Smooth muscle cell (in vitro differentiated cells): ENCODE results near the gene INVS. TPM values are rescaled to one million over a fixed set of nuclear protein-coding genes. Genes with fewer than 3 reads are reported as not detected.
"Not testable (repeated sequence)": the region's sequence is repeated elsewhere in the genome, so short reads cannot be mapped to it uniquely, and the experiment has no call there.

ENCODE experiments used
- DNase-seq: peaks from one replicate; lab custom pipeline; 2025; ENCODE audit not compliant: unreplicated experiment; lab: John Stamatoyannopoulos, UW
- H2AFZ ChIP-seq: fragments of 200-600 bp; sonication (generic); 2 replicates; pipeline ENCODE4 v1.6.0; 2016; ENCODE audit warnings: antibody characterized with exemption, low read depth, mild to moderate bottlenecking
- H3F3A ChIP-seq: fragments of 200-600 bp; sonication (generic); 2 replicates; pipeline ENCODE4 v1.6.0; 2017; ENCODE audit warnings: antibody characterized with exemption, low read depth
- H3K27ac ChIP-seq: fragments of 200-600 bp; sonication (generic); 2 replicates; pipeline ENCODE4 v1.5.1; 2016; ENCODE audit warnings: low read depth, mild to moderate bottlenecking
- H3K27me3 ChIP-seq: fragments of 200-600 bp; sonication (generic); 2 replicates; pipeline ENCODE4 v1.6.1; 2016; ENCODE audit warnings: low read depth, mild to moderate bottlenecking
- H3K36me3 ChIP-seq: fragments of 200-600 bp; sonication (generic); 2 replicates; pipeline ENCODE4 v1.5.1; 2016; ENCODE audit warnings: low read depth
- H3K4me1 ChIP-seq: fragments of 200-600 bp; sonication (generic); 2 replicates; pipeline ENCODE4 v1.5.1; 2016; ENCODE audit warnings: low read depth
- H3K4me2 ChIP-seq: fragments of 200-600 bp; sonication (generic); 2 replicates; pipeline ENCODE4 v1.6.0; 2016; ENCODE audit warnings: mild to moderate bottlenecking
- H3K4me3 ChIP-seq: fragments of 200-600 bp; sonication (generic); 2 replicates; pipeline ENCODE4 v1.5.1; 2016; ENCODE audit warnings: mild to moderate bottlenecking
- H3K79me2 ChIP-seq: fragments of 200-600 bp; sonication (generic); 2 replicates; pipeline ENCODE4 v1.6.0; 2016; ENCODE audit warnings: low read depth, mild to moderate bottlenecking
- H3K9ac ChIP-seq: fragments of 200-600 bp; sonication (generic); 2 replicates; pipeline ENCODE4 v1.6.0; 2016; ENCODE audit warnings: low read depth
- H3K9me3 ChIP-seq: fragments of 200-600 bp; sonication (generic); replicated peaks from 2 replicates; pipeline ENCODE4 v1.5.1; 2016; ENCODE audit warnings: low read depth
- H4K20me1 ChIP-seq: fragments of 200-600 bp; sonication (generic); 2 replicates; pipeline ENCODE4 v1.6.0; 2016; ENCODE audit warnings: low read depth
- WGBS: methylation state at CpG from one replicate; pipeline ENCODE4 v1.1.7; 2016; ENCODE audit warnings: low lambda C conversion rate; 5-methylcytosine and 5-hydroxymethylcytosine counted together
- polyA plus RNA-seq: library from polyadenylated mRNA; unstranded; fragments of >200 nt; fragmentation: Nextera tagmentation; extraction: Ambion mirVana; gene quantifications from 2 replicates; pipeline ENCODE4 v1.2.1, GENCODE V29; 2016
- total RNA-seq: library from RNA; depleted of rRNA; stranded (reverse); fragments of >200 nt; gene quantifications from 2 replicates; pipeline ENCODE4 v1.2.3, GENCODE V29; 2014
- TF ChIP-seq, protein P1 (sequence below): fragments of 200-600 bp; sonication (generic); IDR thresholded peaks from 2 replicates; pipeline ENCODE4 v1.5.1; 2017; ENCODE audit warnings: borderline replicate concordance, mild to moderate bottlenecking, antibody characterized with exemption; ENCODE audit not compliant: insufficient read depth, poor library complexity, severe bottlenecking

INVS gene
- total and polyA plus RNA-seq, 2 experiments from 2014 or later = 8.1 to 16.0 TPM

DNA sequence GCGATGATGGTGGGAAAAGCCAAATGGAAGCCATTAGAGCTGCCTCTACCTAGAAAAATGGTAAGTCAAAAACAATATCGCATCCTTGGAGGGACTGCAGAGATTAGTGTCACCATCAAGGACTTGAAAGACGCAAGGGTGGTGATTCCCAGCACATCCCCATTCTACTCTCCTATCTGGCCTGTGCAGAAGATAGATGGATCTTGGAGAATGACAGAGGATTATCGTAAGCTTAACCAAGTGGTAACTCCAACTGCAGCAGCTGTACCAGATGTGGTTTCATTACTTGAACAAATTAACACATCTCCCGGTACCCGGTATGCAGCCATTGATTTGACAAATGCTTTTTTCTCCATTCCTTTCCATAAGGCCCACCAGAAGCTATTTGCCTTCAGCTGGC is 24.1 kb upstream of the INVS start:
- Histone ChIP-seq H3F3A (no peaks in the 10 kb centered on the region), H3K27ac (no peak overlapping the region), H3K9ac (no peak overlapping the region), H2AFZ (no peak overlapping the region), H3K4me2 (no peak overlapping the region), H4K20me1 (peaks cover 83% of the 10 kb centered on the region), H3K4me3 (no peak overlapping the region), H3K27me3 (no peaks in the 10 kb centered on the region), H3K9me3 (no peaks in the 10 kb centered on the region), H3K36me3 (no peaks in the 10 kb centered on the region), H3K79me2 (peaks cover 78% of the 10 kb centered on the region), H3K4me1 (no peaks in the 10 kb centered on the region)
- DNase-seq = no peak
- WGBS = 87% methylated on average over 6 of the region's 6 CpGs
- TF ChIP-seq, protein P1, sequence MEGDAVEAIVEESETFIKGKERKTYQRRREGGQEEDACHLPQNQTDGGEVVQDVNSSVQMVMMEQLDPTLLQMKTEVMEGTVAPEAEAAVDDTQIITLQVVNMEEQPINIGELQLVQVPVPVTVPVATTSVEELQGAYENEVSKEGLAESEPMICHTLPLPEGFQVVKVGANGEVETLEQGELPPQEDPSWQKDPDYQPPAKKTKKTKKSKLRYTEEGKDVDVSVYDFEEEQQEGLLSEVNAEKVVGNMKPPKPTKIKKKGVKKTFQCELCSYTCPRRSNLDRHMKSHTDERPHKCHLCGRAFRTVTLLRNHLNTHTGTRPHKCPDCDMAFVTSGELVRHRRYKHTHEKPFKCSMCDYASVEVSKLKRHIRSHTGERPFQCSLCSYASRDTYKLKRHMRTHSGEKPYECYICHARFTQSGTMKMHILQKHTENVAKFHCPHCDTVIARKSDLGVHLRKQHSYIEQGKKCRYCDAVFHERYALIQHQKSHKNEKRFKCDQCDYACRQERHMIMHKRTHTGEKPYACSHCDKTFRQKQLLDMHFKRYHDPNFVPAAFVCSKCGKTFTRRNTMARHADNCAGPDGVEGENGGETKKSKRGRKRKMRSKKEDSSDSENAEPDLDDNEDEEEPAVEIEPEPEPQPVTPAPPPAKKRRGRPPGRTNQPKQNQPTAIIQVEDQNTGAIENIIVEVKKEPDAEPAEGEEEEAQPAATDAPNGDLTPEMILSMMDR = no peak

DNA sequence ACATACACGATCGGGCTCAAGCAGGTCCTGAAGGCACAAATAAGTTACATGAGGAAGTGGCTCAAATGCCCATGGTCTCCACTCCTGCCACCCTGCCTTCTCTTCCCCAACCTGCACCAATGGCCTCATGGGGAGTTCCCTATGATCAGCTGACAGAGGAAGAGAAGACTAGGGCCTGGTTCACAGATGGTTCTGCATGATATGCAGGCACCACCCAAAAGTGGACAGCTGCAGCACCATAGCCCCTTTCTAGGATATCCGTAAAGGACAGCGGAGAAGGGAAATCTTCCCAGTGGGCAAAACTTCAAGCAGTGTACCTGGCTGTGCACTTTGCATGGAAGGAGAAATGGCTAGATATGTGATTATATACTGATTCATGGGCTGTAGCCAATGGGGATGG is 22.8 kb upstream of the INVS start:
- H2AFZ ChIP-seq, H3K4me2 ChIP-seq, H3K27me3 ChIP-seq, H3K9me3 ChIP-seq, H3K36me3 ChIP-seq, H3K4me1 ChIP-seq, H3K9ac ChIP-seq, H3K4me3 ChIP-seq, H3K27ac ChIP-seq, H3F3A ChIP-seq, DNase-seq: not testable (repeated sequence)
- WGBS = 94% methylated on average over 4 of the region's 4 CpGs
- Histone ChIP-seq H3K79me2 (peaks cover 78% of the 10 kb centered on the region), H4K20me1 (peaks cover 85% of the 10 kb centered on the region)

GRCh38 chr9:100082782-100083181 is 16.3 kb upstream of the INVS start:
- DNase-seq = no peak
- Histone ChIP-seq H3K27ac (no peak overlapping the region), H3K27me3 (no peaks in the 10 kb centered on the region), H3K9ac (no peak overlapping the region), H2AFZ (no peak overlapping the region), H3F3A (no peaks in the 10 kb centered on the region), H3K36me3 (no peaks in the 10 kb centered on the region), H3K9me3 (no peaks in the 10 kb centered on the region), H3K4me1 (peaks cover 10% of the 10 kb centered on the region), H3K4me3 (no peak overlapping the region), H4K20me1 (peaks cover 96% of the 10 kb centered on the region), H3K4me2 (no peak overlapping the region), H3K79me2 (peaks cover 91% of the 10 kb centered on the region)
- TF ChIP-seq, protein P1 = no peak

DNA sequence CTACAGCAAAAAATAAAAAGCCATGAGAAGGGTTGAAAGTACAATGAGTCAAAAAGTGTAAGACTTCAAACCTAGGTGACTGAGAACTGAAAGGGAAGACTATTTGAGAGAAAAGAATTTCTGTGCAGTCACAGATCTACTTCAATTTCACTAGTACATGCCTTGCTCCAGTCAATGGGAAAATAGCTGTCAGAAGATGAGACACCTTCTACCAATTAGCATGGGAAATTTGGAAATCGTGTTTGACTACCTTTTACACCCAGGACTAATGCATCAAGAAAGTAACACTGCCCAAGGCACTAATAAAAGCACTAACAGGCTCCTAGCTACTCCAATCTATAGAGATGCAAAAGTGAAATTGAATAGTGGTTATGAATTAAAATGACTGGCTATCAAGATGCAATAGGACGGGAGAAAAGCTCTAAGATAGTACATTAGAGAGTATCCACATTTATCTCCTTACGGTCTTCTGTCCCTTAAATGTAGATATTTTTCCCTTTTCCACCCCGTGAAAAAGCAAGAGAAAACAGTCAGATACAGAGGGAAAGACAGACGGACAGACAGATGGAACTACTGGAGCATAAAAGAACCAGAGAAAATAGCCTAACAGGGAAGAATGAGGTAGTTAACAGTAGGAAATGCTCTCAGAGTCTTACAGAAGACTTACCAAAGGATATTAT is 15.5 kb upstream of the INVS start:
- H3K27ac ChIP-seq = no peak overlapping the region
- peak overlapping the region; percentile 13 for H3K4me2 ChIP-seq
- H3K9ac ChIP-seq = no peak overlapping the region
- peaks cover 10% of the 10 kb centered on the region for H3K4me1 ChIP-seq
- H3F3A ChIP-seq = no peaks in the 10 kb centered on the region
- H3K27me3 ChIP-seq = no peaks in the 10 kb centered on the region
- no peak overlapping the region for H3K4me3 ChIP-seq
- H4K20me1 ChIP-seq = peaks cover 96% of the 10 kb centered on the region
- TF ChIP-seq, protein P1 = no peak
- WGBS = 81% methylated on average over 5 of the region's 5 CpGs
- no peaks in the 10 kb centered on the region for H3K9me3 ChIP-seq
- no peak overlapping the region for H2AFZ ChIP-seq
- DNase-seq = no peak
- H3K79me2 ChIP-seq = peaks cover 91% of the 10 kb centered on the region
- no peaks in the 10 kb centered on the region for H3K36me3 ChIP-seq
